ENCODE results near the gene CLEC2D. TPM values are rescaled to one million over a fixed set of nuclear protein-coding genes. Genes with fewer than 3 reads are reported as not detected.
"Not testable (repeated sequence)": the region's sequence is repeated elsewhere in the genome, so short reads cannot be mapped to it uniquely, and the experiment has no call there.

The CLEC2D gene
- polyA plus RNA-seq, 10 donors = 3.0 to 14.4 (median 9.5) TPM

DNA sequence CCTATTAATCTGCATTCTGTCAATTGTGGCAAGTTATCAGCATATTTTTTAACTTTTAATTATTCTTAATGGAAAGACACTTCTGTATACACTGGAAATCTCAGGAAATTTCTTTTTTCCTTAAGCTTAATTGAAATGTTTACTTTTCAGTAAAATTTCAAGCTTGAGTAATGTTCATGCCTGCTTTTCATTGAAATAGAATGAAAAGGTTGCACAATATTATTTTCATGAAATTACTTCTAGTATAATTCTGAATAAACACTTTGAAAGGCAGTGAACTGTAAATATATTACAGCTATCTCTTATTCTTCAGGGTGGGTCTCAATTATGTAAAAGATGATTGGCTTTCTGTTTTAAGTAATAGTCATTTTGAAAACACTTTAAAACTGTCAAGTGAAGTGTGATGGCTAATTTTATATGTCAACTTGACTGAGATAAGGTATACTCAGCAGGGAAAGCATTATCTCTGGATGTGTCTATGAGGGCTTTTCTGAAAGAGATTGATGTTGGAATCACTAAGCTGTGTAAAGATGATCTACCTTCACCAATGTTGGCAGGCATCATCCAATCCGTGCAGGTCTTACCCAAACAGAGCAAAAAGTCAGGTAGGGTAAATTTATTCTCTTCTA lies 29.9 kb downstream of the CLEC2D start:
- DNase-seq = no peak

DNA sequence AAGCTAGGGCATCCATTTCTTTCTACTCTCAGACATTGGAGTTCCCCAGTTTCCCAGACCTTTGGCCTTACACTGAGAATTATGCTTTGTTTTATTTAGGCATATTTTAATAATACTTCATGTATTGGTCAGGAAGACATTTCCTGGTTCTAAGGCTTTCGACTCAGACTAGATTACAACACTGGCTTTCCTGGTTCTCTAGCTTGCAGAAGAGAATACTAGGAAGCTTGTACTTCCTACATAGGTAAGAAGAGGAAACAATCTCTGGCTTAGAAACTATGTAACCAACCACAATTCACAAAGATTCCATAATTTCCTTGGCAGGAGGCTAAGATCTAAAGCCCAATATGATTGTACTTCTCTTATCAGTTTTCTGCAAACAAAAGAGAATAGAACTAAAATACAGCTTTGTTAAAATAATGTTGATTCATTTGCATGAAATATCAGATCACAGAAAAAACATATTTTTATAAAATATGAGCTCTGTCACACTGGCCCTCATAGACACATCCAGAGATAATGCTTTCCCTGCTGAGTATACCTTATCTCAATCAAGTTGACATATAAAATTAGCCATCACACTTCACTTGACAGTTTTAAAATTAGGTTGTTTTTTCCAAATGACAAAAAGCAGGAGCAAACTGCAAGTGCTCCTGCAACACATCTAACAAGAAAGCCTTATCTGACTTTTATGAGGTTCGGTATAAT lies 30.5 kb downstream of the CLEC2D start:
- DNase-seq = no peak

- DNase-seq = no peak
Observed at GRCh38 chr12:9700606-9700956, 31.1 kb downstream of the CLEC2D start.

- DNase-seq = no peak
Observed at GRCh38 chr12:9701380-9702154, 32.1 kb downstream of the CLEC2D start.

- DNase-seq = no peak
Observed at GRCh38 chr12:9702255-9702654, 32.7 kb downstream of the CLEC2D start.

GRCh38 chr12:9704561-9704960 lies 35.0 kb downstream of the CLEC2D start:
- not testable (repeated sequence) for DNase-seq

DNA sequence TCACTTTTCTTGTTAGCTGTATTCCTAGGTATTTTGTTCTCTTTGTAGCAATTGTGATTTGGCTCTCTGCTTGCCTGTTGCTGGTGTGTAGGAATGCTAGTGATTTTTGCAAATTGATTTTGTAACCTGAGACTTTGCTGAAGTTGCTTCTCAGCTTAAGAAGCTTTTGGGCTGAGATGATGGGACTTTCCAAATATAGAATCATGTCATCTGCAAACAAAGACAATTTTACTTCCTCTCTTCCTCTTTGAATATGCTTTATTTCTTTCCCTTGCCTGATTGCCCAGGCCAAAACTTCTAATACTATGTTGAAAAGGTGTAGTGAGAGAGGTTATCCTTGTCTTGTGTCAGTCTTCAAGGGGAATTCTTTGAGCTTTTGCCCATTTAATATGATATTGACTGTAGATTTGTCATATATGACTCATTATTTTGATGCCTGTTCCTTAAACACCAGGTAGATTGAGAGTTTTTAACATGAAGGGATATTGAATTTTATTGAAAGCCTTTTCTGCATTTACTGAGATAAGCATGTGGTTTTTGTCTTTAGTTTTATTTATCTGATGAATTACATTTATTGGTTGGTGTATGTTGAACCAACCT lies 36.7 kb downstream of the CLEC2D start:
- DNase-seq = no peak

- no peak for DNase-seq
Observed at GRCh38 chr12:9707356-9707755, 37.8 kb downstream of the CLEC2D start.

- DNase-seq = peak; percentile 10 to 55 (median 33)
Observed at GRCh38 chr12:9707864-9708808, 38.6 kb downstream of the CLEC2D start.

DNA sequence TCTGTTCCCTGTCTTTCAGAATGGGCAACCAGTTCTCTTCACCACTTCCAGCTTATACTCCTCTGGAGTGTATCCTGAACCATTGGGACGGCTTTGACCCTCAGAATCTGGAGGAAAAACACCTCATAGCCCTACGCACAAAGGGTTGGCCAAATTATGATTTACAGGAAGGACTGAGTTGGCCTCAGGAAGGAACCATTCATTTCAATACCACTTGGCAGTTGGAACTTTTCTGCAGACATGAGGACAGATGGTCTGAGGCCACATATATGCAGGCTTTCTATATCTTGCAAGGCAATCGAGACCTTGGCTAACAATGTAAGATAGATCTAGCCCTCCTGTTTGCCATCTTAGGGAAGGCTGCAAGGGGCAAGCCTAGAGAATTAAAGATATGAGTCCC lies 39.3 kb downstream of the CLEC2D start:
- no peak for DNase-seq

- no peak for DNase-seq
Observed at GRCh38 chr12:9710584-9711375, 41.3 kb downstream of the CLEC2D start.

DNA sequence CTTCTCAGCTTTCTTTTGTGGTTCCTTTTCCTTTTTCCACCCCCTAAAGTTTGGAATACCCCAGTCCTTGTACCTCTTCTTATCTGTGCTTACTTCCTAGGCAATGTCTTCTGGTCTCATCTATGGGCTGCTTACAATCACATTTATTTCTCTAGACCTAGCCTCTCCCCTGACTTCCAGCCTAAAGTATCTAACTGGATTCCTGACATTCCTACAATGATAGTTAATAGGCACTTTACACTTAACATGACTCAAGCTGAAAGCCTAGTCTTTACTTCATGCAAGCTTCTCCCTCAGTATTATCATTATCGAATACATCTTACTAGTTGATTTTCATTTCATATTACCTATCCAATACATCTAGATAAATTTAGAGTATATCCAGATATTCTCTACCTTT lies 42.2 kb downstream of the CLEC2D start:
- DNase-seq = no peak

GRCh38 chr12:9713032-9713558 lies 43.6 kb downstream of the CLEC2D start:
- not testable (repeated sequence) for DNase-seq

- no peak for DNase-seq
Observed at GRCh38 chr12:9717070-9717925, 47.8 kb downstream of the CLEC2D start.

DNA sequence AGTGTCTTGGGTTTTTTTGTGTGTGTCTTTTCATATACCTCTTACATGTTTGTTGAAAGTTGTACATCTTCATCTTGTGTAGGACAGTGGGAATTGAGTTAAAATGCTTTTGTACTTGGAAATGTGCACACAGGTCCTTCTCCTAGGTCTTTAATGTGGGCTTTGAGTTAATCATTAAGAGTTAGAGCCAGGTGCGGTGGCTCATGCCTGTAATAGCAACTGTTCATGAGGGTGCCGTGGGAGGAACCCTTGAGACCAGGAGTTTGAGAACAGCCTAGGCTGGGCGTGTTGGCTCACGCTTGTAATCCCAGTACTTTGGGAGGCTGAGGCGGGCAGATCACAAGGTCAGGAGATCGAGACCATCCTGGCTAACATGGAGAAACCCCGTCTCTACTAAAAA lies 49.5 kb downstream of the CLEC2D start:
- DNase-seq = no peak

DNA sequence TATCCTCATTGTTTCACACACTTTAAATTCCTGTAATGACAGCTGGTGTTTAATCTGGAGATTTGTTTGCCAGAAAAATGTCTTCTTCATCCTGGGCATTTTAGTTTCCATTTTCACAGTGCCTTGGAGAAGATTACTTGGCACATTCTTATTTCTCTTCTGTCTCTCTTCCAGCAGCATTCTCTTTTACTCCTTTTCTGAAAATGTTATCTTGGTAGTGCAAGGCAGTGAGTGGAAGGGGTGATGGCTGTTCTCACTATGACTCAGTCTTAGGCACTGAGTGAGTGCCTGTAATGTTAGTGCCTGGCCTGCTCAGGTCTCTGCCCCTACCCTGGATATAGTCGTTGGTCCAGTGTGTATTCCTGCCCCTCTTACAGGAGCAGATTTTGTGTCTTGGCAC lies 50.3 kb downstream of the CLEC2D start:
- DNase-seq = no peak

GRCh38 chr12:9721394-9722092 lies 52.0 kb downstream of the CLEC2D start:
- no peak for DNase-seq

DNA sequence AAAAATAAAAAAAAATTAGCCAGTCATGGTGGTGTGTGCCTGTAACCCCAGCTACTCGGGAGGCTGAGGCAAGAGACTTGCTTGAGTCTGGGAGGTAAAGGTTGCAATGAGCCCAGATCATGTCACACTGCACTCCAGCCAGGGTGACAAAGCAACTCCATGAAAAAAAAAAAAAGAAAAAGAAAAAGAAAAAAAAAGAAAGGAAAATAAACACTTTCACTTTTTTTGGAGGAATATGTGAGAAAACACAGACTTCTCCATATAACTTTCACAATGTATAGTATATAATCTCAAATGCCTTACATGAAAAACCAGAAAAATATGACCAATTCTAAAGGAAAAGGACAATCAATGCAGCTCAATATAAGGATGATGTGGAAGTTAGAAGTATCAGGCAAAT lies 54.5 kb downstream of the CLEC2D start:
- no peak for DNase-seq

Data from muscle of back (tissue), 11 donors.